H54 (cell line): ENCODE measurements around the gene CSMD2.
A peak's percentile ranks its signal among the peaks of the same experiment; 100 is the strongest.

Source experiments
- DNase-seq: peaks from one replicate; pipeline ENCODE4 v3.0.0; 2011; ENCODE audit warnings: low spot score, mixed read lengths; ENCODE audit not compliant: insufficient read length
- FAIRE-seq: peaks from 3 replicates; lab custom pipeline; 2011; peaks lifted over from hg19 to GRCh38; lab: Jason Lieb, UNC
- POLR2A ChIP-seq: IDR thresholded peaks from 2 replicates; pipeline ENCODE4 v1.6.1; 2011; ENCODE audit warnings: low read depth, mild to moderate bottlenecking, low read length

CSMD2 gene

DNA sequence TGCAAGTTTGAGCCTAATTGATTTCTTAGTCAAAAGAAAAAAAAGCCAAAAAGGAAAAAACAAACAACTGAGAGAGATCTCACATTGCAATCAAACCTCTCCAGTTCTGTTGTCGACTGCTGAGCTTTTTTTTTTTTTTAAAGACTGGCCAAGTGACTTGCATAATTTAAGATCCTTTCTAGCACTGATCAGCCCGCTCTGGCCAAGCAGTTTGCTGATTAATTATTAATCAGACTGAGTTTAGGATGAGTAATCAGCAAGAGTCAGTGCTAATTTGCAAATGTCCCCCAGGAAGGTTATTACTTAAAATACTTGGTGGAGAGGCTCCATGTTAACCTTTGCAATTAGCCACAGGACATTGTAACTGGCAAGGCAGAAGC, 261.8 kb downstream of the CSMD2 start:
- no peak for TF ChIP-seq POLR2A
- DNase-seq (no peak), FAIRE-seq (no peak)

DNA sequence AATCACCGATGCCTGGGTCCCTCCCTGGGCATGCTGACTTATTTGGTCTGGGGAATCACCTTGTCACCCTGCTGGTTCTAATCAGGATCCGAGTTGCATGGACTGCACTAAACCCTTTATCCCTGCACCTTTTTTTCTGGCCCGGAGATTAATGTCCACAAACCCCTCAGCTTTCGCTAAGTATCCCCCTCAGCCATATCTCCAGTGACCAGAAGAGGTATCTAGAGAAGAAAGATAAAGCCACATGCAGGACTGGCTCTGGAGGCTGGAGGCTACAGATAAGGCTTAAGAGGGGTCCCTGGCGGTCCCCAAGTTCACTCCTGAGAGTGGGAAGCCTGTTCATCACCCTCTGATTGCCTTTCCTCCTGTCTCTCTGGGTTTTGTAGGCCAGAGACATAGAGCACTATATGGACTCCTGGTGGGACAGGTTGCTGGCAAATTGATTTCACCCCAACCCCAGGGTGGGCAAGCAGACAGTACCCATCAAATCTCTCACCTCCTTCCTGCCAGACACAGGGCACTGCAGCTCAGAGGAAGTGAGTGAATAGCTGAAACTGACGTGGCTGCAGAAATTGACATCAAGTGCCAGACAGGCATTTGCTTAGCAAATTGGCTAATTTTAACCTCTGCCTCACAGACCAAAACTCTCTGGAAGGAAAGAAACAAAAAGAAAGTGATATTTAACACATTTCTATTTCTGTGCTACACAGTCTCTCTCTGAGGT, 262.4 kb downstream of the CSMD2 start:
- no peak for FAIRE-seq
- no peak for DNase-seq
- TF ChIP-seq POLR2A: no peak

DNA sequence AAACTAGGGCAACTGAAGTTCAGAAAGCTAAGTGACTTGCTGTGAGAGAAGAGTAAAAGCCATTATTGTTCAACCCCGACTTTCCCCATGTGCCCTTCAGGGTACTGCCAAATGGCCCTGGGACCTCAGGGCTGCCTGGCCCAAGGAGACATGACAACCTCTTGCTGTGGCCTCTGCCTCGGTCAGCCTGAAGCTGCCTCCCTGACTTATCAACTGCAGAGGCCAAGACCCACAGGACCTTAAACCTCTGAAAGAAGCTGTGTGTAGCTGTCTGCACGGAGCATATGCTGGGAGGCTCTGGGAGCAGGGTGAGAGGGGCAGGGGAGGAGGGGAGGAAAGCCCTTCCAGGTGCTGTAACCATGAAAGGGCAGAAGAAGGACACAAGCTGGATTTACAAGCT, 265.3 kb downstream of the CSMD2 start:
- no peak for DNase-seq
- FAIRE-seq: no peak
- TF ChIP-seq POLR2A: no peak

DNA sequence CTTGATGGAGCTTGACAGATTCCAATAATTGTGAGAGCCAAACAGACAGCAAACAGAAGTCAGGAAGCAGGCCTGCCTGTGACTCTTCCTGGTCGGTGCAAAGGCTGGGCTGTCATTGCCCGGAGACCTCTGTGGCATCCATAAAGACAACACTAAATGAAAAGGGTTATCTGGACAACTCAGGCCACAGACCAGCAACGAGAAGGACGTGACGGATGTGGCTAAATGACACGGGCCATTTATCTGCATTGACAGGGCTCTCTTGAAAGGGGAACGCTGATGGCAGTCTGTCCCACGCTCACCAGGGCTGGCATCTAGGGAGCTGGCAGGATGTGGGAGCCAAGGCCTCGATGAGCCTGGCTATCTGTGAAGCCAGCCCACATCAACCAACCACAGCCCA, 266.1 kb downstream of the CSMD2 start:
- DNase-seq: no peak
- no peak for TF ChIP-seq POLR2A
- no peak for FAIRE-seq

DNA sequence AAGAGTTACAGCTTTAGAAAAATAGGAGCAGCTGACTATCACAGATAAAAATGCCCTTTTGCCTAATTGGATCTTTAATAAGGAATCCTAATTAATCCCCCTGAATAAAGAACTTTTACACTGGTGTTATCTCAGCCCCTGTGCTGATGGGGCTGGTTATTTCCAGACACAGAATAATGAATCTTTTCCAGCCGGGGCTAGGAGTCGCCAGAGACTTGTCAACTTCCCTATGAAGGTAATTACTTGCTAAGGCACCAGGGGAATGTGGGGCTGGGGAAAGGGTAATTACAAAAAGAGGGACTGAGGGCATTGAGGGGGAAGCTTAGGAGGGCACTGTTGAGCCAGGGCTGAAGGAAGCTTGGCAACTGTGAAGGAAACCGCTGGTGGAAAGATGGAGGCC, 266.6 kb downstream of the CSMD2 start:
- FAIRE-seq: no peak
- DNase-seq: no peak
- no peak for TF ChIP-seq POLR2A

DNA sequence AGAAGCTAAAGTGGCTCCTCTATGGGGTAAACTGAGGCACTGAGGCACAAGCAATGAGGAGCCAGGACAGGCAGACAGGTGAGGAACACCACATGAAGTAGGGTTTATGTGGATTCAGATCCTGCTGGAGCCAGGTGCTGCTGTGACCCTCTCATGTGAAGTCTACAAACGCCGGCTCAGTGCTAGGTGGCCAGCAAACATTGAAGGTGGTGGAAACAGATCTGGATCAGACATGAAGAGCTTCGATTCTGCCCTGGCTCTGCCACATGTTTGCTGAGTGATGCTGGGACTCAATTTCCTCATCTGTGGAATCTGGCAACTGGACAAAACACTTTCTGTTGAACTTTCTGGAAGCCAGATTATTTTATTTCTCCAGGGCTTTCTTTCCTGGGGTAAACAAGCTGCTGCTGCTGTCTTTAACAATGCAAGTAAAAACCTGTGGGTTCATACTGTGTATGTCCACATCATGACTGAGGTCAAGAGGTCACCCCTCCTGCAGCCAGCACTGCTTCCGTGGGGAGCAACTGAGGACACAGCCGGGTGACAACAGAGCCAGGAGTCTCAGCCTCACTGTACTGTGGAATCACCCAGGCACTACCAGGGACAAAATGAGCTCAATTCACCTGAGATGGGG, 267.8 kb downstream of the CSMD2 start:
- no peak for TF ChIP-seq POLR2A
- FAIRE-seq (no peak), DNase-seq (no peak)

DNA sequence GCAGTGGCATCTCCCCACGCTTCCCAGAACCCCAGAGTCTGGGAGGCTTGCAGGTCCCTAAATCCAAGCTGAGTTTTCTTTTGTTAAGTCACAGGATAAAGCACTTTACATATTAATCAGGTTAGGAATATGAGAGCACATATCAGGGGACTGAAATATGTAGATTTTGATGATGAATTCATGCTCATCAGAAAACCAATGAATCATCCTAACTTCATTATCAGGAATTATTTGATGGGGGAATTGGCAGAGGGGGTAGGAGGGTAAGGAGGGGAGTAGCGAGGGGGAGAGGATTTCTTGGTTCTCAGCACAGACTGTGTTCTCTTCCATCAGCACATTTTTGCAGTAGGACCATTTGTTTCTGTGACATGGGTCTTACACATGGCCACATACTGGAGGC, 269.1 kb downstream of the CSMD2 start:
- no peak for FAIRE-seq
- DNase-seq: no peak
- no peak for TF ChIP-seq POLR2A

DNA sequence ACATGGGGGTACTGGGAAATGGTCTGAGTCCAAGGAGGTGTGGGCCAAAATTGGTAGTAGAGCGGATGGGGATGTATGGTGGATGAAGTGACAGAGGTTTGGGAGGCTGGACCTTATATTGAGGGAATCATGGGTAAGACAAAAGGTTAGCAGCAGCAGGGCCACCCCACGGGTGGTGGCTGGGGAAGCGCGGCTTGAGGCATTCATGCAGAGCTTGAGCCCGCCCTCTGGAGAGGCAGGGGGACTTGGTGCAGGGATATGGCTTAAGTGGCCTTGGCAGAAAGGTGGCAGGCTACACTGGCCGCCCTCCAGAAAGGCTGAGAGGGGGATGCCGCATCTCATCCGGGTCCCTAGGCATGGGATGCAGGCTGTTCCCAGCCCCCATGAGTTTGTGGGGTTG, 269.6 kb downstream of the CSMD2 start:
- FAIRE-seq (no peak), DNase-seq (no peak)
- TF ChIP-seq POLR2A: no peak

DNA sequence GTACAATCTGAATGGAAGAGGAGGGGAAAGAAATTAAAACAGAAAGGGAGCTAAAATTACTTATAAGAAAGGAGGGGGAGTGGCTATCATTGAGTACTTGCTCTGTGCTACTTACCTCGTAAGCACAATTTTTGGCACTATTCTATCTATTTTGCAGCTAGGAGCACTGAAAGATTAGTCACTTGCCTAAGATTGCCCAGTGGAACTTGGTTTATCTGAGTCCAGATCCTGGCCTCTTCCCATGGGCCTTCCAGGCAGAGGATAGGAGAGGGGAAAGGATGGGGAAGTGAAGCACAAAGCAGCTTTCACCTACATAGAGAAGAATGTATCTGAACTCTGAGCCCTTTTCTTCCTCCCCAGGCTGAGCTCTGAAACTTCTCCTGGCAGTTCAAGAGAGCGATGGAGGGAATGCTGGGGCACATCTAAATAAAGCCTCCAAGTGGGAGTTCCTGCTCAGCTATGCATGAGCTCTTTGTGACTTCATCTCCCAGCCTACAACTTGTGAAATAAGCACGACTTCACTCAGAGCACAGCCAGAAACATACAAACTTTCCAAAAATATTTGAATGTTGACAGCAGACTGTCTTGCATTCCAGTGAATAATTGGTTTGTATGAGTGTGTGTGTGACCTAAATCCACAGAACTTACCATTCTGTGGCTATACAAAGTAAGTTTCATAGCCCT, 271.7 kb downstream of the CSMD2 start:
- no peak for DNase-seq
- no peak for FAIRE-seq

DNA sequence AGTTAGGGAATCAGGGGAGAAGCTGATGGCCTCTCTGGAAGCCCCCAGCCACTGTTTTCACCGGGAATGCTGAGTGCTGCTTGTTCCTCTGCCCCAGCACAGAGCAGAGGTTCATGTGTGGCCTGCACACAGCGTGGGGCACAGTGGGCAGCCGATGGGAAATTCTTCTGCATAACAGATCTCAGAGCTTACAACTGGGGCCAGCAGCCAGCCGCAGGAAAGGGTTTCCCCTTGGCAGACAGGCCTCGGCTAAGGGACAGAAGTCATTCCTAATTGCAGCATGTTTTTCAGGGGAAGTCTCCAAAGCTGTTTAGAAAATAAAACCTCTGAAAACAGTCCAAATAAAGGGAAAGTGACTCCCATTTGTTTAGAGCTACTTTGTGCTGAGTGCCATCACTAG, 278.5 kb downstream of the CSMD2 start:
- DNase-seq (no peak), FAIRE-seq (no peak)
- no peak for TF ChIP-seq POLR2A

More for the DNA sequence above, 271.7 kb downstream of the CSMD2 start:
- no peak for TF ChIP-seq POLR2A

DNA sequence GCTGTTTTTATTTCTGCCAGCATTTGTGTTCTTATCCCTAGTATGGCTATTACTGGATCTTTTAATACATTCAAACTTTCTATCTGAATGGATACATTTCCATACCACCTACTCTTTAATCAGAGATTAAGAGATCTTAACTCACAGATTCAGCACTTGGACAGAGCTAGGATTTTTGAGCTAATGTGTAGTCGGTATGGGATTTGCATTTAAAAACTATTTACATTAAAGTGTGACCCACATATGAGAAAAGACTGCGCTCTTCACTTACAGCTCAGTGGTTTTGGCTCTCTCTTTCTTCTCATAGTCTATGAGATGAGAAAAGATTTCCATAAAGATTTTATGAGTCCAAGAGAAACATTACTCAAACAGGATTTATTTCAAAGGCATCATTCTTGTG, 284.7 kb downstream of the CSMD2 start:
- DNase-seq: no peak

DNA sequence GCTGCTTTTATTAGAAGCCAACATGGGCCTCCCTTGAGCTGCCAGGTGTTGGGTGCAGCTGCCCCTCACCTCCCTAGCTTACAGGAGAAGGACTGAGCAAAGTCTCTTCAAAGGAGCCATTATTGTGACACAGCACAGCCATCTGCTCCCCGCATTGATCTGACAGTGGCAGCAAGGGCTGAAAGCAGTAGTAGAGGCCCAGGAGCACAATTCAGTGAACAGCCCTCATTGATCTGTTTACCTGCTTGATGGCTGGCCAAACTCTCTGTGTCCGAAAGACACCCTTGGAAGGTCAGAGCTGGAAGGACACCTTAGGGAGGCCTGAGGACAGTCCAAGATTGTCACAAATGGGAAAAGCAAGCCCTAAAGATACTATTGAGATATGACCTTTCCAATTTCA, 286.6 kb downstream of the CSMD2 start:
- no peak for DNase-seq
- FAIRE-seq: no peak
- no peak for TF ChIP-seq POLR2A

More for the DNA sequence above, 284.7 kb downstream of the CSMD2 start:
- no peak for TF ChIP-seq POLR2A
- no peak for FAIRE-seq

DNA sequence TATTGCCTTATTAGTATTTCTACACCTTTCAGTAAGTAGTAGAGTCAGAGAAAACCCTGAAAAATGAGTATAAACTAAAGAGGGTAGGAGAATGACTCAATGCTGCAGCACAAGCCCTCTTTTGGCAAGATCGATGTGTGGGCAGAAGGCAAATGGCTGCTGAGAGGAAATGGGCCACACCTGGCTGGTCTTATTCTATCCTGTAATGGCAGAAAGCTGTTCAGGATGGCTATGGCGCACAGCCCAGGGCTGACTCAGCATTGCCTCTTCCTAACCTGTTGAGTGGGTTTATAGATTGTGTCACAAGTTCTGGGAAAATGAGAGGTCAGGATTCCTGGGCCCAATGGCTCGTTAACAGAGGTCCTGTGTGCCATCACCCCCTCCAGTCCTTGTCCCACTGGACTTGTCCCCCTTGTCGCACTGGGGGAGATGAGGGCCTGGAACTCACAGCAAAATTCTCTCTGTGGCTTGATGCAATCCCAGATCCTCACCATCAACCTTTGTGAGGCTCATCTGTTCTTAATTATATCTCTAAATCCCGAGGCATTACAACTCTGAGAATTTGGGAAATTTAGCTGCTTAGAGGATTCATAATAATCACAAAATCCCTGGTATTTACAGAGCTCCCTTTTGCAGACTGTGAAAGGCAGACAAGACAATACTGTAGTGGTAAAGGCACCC, 287.9 kb downstream of the CSMD2 start:
- peak; percentile 94 for FAIRE-seq
- DNase-seq: peak; percentile 16

DNA sequence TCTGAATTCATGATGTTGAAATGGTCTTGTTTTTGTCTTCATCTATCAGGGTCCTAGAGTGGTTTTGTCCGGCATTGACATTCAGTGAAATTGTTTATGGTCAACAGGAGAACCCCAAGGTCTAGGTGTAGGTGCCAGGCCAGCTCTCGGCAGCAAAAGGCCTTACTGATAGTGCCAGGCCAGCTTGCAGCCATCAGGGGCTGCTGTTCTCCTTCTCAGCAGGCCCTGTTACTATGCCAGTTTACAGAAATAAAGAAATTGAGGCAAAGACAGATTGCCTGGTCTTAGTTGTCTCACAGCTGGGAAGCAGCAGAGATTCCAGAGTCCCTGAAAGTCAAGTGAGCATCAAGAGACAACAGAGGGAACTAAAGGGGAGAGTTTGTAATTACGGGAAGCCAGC, 289.2 kb downstream of the CSMD2 start:
- DNase-seq (no peak), FAIRE-seq (no peak)
- no peak for TF ChIP-seq POLR2A

More for the DNA sequence above, 287.9 kb downstream of the CSMD2 start:
- no peak for TF ChIP-seq POLR2A
